T1000 (cell line): ENCODE data around the gene SPRYD4.
"Not testable (repeated sequence)": the region's sequence is repeated elsewhere in the genome, so short reads cannot be mapped to it uniquely, and the experiment has no call there.

ENCODE experiments used
- DNase-seq: peaks from one replicate; lab custom pipeline; 2025; ENCODE audit warnings: mixed read lengths; lab: John Stamatoyannopoulos, UW

SPRYD4 gene

DNA sequence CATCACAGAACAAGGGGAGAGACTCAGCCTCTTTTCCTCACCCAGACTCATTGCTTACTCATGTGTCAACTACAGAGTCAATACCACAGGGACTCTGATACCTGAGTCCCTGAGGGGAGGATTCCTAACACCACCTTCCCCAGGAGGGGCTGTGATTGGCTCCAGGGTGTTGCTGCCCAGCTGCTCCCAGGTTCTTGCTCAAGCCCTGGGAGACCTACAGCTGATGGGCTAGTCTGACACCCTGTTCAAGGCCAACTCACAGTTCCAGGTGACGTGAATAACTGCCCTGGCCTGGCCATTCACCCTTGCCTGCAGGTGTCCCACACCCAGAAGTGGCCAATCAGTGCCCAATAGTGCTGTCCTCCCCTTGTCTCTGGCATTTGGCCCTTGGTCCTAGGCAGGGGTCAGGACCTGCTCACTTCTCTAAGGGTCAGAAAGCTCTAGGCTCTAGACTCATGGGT is 8.6 kb downstream of the SPRYD4 start:
- DNase-seq: no peak

- no peak for DNase-seq
Measured at GRCh38 chr12:56477521-56478225, 9.3 kb downstream of the SPRYD4 start.

GRCh38 chr12:56479625-56480024 is 11.2 kb downstream of the SPRYD4 start:
- no peak for DNase-seq

GRCh38 chr12:56484566-56484965 is 16.2 kb downstream of the SPRYD4 start:
- no peak for DNase-seq

GRCh38 chr12:56486694-56487093 is 18.3 kb downstream of the SPRYD4 start:
- DNase-seq: no peak

DNA sequence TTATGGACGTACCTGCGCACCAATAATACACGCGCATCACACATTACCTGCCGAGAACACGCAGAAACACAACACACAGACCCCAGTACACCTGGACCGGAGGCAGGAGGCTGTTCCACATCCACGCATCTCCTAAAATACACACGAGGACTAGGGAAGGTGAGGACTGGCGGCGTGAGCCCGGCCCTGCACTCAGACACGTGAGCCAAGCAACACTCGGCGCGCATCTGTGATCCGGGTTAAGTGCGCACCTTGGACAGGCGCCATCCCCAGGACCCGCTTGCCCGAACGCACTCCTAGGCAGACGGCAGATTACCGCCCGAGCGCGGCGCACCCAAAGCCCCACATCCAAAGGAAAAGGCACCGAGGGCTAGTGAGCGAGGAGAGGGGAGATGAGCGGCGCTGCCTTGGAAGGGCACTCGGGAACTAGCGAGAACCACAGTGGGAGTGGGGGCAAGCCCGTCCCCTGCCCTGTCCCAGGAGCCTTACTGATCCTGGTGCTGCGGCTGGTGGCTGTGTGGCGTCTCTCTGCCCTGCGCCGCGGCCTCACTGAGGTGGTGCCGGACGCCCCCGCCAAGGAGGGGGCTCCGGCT is 19.2 kb downstream of the SPRYD4 start:
- DNase-seq: no peak

GRCh38 chr12:56488041-56488955 is 19.9 kb downstream of the SPRYD4 start, which contains the start of gene GLS2:
TSS of gene GLS2 (minus strand) at chr12:56488161. CDS start at chr12:56488118, 43 bp downstream.
- peak; percentile 57 for DNase-seq

DNA sequence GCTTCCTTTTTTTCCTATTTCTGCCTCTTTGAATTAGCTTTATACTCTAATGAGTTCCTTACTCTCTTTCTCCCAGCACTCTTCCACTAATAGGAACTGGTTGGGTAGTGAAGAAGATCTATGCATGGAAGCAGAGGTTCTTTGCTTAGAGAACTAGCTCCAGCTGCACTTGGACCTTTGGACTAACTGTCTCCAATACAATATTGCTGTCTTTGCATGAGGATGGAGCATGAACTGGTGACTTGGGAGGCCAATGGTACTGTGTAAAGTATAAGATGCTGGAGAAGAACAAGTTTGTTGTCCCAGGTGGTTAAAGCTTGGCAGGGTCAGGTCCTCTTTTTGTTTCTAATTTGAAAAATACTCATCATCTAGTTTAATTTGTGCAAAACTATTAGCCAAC is 22.0 kb downstream of the SPRYD4 start:
- DNase-seq: no peak

DNA sequence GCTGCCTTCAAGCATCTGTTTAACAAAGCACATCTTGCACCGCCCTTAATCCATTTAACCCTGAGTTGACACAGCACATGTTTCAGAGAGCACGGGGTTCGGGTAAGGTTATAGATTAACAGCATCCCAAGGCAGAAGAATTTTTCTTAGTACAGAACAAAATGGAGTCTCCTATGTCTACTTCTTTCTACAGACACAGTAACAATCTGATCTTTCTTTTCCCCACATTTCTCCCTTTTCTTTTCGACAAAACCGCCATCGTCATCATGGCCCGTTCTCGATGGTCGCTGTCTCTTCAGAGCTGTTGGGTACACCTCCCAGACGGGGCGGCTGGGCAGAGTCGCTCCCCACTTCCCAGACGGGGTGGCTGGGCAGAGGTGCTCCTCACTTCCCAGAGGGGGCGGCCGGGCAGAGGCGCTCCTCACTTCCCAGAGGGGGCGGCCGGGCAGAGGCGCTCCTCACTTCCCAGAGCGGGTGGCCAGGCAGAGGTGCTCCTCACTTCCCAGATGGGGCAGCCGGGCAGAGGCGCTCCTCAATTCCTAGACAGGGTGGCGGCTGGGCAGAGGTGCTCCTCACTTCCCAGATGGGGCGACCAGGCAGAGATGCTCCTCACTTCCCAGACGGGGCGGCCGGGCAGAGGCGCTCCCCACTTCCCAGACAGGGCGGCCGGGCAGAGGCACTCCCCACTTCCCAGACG is 25.2 kb downstream of the SPRYD4 start:
- DNase-seq: not testable (repeated sequence)

DNA sequence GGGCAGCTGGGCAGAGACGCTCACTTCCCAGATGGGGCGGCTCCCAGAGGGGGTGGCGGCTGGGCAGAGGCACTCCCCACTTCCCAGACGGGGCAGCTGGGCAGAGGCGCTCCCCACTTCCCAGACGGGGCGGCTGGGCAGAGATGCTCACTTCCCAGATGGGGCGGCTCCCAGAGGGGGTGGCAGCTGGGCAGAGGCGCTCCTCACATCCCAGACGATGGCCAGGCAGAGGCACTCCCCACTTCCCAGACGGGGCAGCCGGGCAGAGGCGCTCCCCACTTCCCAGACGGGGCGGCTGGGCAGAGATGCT is 25.7 kb downstream of the SPRYD4 start:
- DNase-seq: not testable (repeated sequence)

DNA sequence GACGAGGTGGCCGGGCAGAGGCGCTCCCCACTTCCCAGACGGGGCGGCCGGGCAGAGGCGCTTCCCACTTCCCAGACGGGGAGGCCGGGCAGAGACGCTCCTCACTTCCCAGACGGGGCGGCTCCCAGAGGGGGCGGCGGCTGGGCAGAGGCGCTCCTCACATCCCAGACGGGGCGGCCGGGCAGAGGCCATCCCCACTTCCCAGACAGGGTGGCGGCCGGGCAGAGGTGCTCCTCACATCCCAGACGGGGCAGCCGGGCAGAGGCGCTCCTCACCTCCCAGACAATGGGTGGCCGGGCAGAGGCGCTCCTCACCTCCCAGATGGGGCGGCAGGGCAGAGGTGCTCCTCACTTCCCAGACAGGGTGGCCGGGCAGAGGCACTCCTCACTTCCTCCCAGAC is 26.1 kb downstream of the SPRYD4 start:
- not testable (repeated sequence) for DNase-seq

DNA sequence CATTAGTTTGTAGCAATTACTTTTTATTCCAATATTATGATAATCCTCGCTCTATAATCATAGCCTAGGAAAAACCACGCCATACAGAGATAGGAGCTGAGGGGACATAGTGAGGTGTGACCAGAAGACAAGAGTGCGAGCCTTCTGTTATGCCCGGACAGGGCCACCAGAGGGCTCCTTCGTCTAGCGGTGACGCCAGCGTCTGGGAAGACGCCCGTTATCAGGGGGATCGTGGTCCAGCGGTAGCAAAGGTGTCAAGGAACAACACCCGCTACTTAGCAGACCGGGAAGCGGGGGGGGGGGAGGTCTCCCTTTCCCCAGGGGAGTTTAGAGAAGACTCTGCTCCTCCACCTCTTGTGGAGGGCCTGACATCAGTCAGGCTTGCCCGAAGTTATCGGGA is 28.3 kb downstream of the SPRYD4 start:
- peak; percentile 61 for DNase-seq

DNA sequence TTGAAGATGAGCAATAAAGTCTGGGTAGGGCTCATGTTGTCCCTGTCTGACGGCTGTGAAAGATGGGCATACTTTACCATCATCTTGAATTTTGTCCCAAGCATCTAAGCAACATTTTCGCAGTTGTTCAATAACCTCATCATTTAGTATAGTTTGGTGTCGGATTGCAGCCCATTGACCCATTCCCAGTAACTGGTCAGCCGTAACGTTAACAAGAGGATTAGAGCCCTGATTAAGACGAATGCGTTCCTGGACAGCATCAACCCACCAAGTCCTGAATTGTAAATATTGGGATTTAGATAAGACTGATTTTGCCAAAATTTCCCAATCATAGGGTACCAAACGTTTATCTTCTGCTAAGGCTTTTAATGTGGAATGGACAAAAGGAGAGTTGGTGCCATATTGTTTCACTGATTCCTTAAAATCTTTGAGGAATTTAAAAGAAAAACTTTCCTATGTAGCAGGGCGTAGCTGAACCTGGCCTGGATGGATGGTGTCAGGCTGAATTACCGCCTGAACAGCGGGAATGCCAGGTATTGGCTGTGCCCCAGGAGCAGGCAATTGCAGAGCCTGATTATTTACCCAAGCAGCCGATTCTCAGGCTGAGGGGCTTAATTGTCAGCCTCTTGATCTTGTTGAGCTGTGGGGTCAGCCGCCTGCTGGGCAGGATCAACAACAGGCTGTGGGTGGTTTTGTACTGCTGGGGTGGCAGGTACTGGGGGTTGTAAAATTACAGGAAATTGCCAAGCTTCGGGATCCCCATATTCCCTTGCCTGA is 29.9 kb downstream of the SPRYD4 start:
- not testable (repeated sequence) for DNase-seq

GRCh38 chr12:56499452-56499851 is 31.1 kb downstream of the SPRYD4 start:
- DNase-seq: not testable (repeated sequence)

DNA sequence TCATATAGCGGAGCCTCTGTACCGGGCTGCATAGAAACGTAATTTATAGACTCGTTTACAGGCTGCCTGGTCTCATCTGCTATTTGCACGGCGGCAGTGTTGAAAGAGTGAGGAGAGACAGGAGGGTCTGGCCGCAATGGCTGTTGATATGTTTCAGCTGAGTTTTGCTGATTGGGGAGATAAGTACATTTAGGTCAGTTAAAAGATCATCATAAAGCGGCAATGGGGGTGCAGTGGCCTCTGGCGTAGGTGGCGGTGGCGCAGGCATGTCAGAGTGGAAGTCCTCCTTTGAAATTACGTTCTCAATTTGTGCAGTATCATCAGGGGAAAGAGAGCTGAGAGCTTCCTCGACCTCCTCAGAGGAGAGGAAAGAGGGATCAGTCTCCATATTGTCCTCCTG is 31.5 kb downstream of the SPRYD4 start:
- DNase-seq: not testable (repeated sequence)

DNA sequence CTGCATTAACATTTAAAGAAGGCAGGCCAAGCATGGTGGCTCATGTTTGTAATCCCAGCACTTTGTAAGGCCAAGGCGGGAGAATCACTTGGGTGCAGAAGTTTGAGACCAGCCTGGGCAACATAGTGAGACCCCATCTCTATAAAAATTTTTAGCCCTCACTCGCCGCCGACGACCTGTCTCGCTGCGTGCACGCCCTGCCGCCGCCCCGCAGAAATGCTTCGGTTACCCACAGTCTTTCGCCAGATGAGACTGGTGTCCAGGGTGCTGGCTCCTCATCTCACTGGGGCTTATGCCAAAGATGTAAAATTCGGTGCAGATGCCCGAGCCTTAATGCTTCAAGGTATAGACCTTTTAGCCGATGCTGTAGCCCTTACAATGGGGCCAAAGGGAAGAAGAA is 42.4 kb downstream of the SPRYD4 start:
- DNase-seq: no peak

GRCh38 chr12:56514014-56514318 is 45.6 kb downstream of the SPRYD4 start:
- not testable (repeated sequence) for DNase-seq

- no peak for DNase-seq
Measured at GRCh38 chr12:56517854-56518253, 49.5 kb downstream of the SPRYD4 start.

DNA sequence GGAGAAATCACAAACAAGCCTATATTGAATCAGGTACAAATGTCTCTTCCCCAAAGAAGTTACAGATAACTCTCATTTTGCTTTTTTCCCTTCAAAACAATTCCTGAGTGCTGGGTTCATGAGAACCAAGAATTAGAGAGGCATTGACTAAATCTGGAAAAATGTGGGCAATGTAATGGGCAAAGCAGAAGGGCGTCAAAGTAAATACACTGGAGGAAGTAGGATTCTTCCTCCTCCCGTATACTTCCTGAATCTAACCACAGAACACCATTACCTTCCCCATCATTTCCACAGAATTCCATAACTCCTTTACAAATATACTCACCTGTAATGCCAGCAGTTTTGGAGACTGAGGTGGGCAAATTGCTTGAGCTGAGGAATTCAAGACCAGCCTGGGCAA is 50.2 kb downstream of the SPRYD4 start:
- DNase-seq: no peak

DNA sequence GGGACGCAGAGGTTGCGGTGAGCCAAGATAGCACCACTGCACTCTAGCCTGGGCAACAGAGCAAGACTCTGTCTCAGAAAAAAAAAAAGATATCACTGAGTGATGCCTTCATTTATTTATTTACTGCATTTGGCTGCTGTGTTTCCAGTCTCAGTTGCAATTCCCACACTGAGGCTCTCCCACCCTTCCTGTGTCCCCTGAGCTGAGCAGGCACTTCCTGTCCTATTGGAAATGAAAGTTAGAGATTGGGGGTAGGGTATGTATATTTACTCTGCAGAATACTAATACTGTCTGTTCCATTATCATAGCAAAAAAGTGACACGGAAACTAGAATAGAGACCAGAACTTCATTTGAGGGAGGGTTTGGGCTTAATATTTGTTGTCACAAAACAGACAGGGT is 51.7 kb downstream of the SPRYD4 start:
- DNase-seq: no peak

DNA sequence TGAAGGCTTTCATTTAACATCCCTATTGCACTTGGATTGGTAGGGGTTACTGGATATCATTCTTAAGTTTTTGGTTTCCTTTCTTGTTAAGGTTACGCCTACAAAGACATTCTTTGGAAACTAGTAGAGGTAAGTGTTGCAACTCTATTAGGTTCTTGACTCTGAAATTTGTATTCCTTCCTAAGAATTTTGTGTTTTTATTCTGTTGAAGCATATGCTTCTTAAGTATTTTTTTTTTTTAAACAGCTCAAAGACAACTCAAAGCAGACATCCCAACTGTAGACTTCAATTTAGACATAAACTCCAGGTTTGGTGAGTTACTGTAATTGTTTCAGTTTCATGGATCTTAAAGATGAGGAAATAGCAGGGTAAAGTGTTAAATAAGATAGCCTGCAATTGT is 52.1 kb downstream of the SPRYD4 start:
- DNase-seq: no peak

DNA sequence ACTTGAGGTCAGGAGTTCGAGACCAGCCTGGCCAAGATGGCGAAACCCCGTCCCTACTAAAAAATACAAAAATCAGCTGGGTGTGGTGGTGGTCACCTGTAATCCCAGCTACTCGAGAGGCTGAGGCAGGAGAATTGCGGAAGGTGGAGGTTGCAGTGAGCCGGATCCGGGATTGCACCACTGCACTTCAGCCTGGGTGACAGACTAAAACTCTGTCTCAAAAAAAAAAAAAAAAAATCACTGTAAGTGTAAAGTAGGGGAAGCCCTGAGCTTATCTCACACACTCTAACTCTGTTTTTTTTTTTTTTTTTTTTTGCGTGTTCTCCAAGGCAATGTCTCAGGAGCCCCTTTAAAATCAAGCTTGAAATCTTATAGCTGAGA is 52.8 kb downstream of the SPRYD4 start:
- DNase-seq: no peak
